ENCODE results near the gene CMSS1.
A peak's percentile ranks its signal among the peaks of the same experiment; 100 is the strongest.

Gene CMSS1

DNA sequence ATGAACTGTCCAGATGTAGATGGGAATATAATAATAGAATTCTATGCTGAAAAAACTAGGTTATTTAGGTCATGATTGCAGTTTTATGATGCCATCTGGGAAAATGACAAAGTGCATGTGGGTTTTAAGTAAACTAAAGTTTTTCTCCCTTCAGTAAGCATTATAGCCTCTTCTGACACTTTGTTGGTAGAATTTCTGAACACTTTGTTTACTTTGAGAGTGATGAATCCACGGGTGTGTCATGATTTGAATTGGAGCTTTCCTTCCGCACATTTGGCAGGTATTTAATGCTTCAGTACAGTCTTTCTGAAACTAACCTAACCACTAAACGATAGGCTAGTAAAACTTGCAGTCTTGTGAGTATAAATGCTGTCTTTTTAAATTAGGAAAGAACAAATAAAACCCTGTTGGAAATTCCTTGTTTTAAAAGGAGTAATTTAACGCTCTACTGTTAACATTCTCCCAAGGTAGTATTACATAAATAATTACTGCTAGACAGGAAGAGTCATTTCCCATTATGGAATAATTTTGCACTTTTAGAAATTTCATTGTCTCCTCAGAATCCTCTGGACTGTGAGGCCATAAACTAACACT lies 289.7 kb downstream of the CMSS1 start:
- peak; percentile 28 for DNase-seq (ENCODE audit: low spot score)

GRCh38 chr3:100108464-100109079 lies 290.9 kb downstream of the CMSS1 start:
- no peak for DNase-seq (ENCODE audit: low spot score)

GRCh38 chr3:100110162-100110561 lies 292.5 kb downstream of the CMSS1 start:
- DNase-seq (ENCODE audit: low spot score): no peak

GRCh38 chr3:100111728-100112127 lies 294.1 kb downstream of the CMSS1 start:
- no peak for DNase-seq (ENCODE audit: low spot score)

- no peak for DNase-seq (ENCODE audit: low spot score)
These were observed 296.2 kb downstream of the CMSS1 start for GRCh38 chr3:100113723-100114412.

- DNase-seq (ENCODE audit: low spot score): no peak
These were observed 296.9 kb downstream of the CMSS1 start, which contains the start of gene FILIP1L for GRCh38 chr3:100114413-100115030. Gene FILIP1L, minus strand, starts transcription at chr3:100114501.

- no peak for DNase-seq (ENCODE audit: low spot score)
These were observed 299.4 kb downstream of the CMSS1 start for GRCh38 chr3:100117093-100117492.

GRCh38 chr3:100120012-100120411 lies 302.4 kb downstream of the CMSS1 start:
- no peak for DNase-seq (ENCODE audit: low spot score)

GRCh38 chr3:100120693-100121092 lies 303.0 kb downstream of the CMSS1 start:
- no peak for DNase-seq (ENCODE audit: low spot score)

DNA sequence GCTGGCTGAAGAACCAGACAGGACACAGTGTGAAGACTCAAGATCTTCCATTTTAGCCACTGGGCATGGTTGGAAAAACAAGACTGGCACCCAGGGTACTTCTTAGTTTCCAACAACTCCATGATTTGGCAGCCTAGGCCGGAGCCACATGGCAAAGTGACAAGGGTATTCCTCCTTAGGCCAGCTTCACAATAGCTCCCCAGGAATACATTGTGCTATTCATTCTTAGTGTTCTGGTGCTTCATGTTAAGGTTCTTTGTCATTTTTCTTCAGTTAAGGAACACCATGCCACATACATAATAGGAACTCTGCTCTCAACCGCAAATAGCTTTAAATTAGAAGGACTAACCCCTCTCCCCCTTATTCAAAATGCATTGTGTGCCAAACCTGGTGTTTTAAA lies 304.7 kb downstream of the CMSS1 start:
- DNase-seq (ENCODE audit: low spot score): no peak

DNA sequence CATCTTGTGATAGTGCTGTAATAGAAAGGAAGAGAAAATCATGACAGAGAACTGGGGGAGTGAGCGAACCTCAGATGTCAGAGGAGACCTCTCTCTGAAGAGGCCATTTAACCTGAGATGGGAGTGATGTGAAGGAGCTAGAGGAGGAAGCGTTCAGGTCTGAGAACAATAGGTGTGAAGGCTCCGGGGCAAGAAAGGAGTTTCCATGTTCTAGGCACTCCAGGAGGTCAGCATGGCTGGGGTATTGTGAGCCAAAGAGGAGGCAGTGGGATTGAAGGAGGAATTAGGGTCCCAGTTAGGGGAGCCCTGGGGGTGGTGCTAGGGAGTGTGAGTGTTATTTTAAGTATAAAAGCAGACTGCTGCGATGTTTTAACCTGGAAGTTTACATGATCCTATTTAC lies 305.4 kb downstream of the CMSS1 start:
- DNase-seq (ENCODE audit: low spot score): no peak

- no peak for DNase-seq (ENCODE audit: low spot score)
These were observed 306.6 kb downstream of the CMSS1 start for GRCh38 chr3:100124201-100124761.

- DNase-seq (ENCODE audit: low spot score): no peak
These were observed 307.7 kb downstream of the CMSS1 start for GRCh38 chr3:100125161-100125938.

DNA sequence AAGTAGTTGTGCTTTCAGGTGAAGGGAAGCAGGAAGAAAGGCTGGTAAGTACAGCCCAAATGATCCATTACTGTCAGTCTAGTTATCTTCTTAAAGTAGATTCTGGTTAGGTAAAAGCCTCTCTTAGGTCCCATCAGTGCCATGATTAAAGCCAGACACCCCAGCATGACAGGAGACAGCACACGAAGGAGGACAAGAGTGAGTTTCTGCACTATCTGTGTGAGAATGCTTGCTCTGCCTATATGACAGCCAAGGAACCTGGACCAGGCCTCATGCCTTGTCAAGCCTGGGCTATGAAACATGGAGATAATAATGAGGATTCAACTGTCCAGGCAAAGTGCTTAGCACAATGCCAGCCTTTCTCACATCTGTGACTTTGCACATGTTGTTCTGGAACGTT lies 310.1 kb downstream of the CMSS1 start:
- no peak for DNase-seq (ENCODE audit: low spot score)

GRCh38 chr3:100128565-100128964 lies 310.9 kb downstream of the CMSS1 start:
- no peak for DNase-seq (ENCODE audit: low spot score)

- DNase-seq (ENCODE audit: low spot score): no peak
These were observed 312.3 kb downstream of the CMSS1 start for GRCh38 chr3:100129941-100130340.

- DNase-seq (ENCODE audit: low spot score): no peak
These were observed 313.6 kb downstream of the CMSS1 start for GRCh38 chr3:100131241-100131640.

DNA sequence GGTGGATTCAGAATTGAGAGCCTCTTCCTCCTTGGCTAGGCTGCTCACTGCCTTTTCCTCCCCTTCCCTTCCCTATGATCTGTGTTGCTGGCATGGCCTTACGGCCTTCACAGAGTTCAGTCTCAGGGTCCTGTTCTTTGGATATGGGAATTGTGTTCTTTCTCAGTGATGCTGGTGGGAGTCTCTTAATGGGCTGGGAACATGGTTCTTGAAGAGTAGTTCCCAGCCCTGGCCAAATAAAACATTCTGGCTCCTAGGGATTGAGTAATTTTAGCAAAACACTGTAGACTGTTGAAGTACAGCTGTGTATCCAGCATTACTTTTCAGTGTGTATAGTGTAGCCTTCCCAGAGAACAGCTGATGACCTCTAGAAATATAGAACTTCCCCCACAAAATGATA lies 319.3 kb downstream of the CMSS1 start:
- no peak for DNase-seq (ENCODE audit: low spot score)

GRCh38 chr3:100140976-100141375 lies 323.3 kb downstream of the CMSS1 start:
- no peak for DNase-seq (ENCODE audit: low spot score)

DNA sequence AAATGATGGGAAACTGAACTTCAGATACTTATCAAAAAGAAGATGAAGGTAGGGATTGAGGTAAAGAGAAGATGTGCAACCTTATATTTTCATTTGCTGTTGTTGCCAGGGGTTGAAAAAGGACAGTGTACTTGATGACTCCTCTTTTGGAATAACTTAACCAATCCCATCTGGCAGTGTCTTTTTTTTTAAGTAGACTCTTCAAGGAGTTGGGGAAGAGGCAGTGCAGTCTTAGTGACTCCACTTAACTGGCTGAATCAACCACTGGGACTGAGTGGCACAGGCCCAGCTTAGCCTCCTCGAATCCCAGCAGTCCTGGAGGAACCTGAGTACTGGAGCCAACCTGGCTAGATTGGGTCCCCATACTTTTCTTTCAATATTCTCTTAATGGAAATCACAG lies 323.9 kb downstream of the CMSS1 start:
- DNase-seq (ENCODE audit: low spot score): no peak

DNA sequence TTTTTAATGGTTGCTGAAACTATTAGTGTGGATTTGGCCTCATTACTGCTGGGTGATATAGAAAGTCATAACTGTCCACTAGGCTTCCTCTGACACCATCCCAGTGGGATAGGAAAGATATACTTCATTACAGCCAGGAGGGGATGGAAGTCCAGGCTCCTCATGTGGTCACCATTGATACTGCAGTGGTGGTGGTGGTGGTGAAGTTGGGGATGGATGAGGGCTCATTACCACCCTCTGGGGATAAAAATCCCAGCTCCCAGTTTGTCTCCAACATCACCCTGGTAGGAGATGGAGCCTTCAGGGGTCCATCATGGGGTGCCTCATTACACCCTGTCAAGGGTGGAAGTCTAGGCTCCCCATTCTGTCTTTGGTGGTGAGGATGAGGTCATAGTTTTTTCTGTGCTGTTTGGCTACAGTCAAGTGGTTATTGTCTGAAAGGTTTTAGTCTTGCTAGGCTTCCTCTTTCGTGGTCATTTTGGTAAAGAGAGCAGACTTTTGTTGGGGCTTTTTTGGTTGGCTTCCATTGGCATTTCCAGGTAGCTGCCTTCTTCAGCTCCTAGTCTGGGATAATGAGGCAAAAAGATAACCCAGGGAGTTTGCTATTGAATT lies 326.7 kb downstream of the CMSS1 start:
- DNase-seq (ENCODE audit: low spot score): no peak

DNA sequence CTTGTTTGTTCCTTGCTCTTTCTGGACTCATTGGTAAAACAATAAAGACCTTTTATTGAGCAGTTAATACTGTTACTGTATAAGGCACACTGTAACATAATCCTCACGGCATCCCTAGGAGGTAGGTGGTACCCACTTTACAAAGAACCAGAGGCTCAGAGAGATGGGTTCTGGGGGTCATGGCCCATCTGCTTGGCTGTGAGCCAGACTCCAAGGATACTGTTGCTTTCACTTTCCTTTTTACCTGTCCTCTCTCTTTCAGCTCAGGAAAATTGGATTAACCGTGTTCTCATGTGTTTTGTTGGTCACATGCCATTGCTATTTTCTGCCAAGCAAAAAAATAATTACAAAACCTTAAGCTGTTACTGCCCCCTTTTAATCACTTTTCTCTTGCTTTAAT lies 331.5 kb downstream of the CMSS1 start:
- DNase-seq (ENCODE audit: low spot score): no peak

All from LoVo (cell line).